OCI-LY3 (cell line): Measurements from ENCODE around the gene NAT9.

Experiments
- H2AFZ ChIP-seq: fragments of 200-600, 300-600 bp; shearing (Covaris generic); 2 replicates; pipeline ENCODE4 v1.6.0; 2014; ENCODE audit warnings: antibody characterized with exemption, low read depth, low read length
- H3K27ac ChIP-seq: fragments of 200-600, 300-600 bp; sonication (generic); 2 replicates; pipeline ENCODE4 v1.5.1; 2014; ENCODE audit warnings: mild to moderate bottlenecking, low read length, moderate library complexity, mixed read lengths
- H3K27me3 ChIP-seq: fragments of 200-600, 300-600 bp; sonication (generic); 2 replicates; pipeline ENCODE4 v1.6.1; 2014; ENCODE audit warnings: low read depth, low read length, mixed read lengths
- H3K36me3 ChIP-seq: fragments of 200-600, 300-600 bp; sonication (generic); replicated peaks from 2 replicates; pipeline ENCODE3; 2014; ENCODE audit warnings: low read depth, low read length, mixed read lengths
- H3K4me1 ChIP-seq: fragments of 300-600, 200-600 bp; sonication (generic); 2 replicates; pipeline ENCODE4 v1.6.1; 2014; ENCODE audit warnings: low read length, mixed read lengths
- H3K4me2 ChIP-seq: fragments of 200-600, 300-600 bp; sonication (generic); 2 replicates; pipeline ENCODE4 v1.6.1; 2014; ENCODE audit warnings: low read length, mixed read lengths
- H3K4me3 ChIP-seq: fragments of 300-600, 200-600 bp; sonication (generic); 2 replicates; pipeline ENCODE4 v1.5.1; 2014; ENCODE audit warnings: antibody characterized with exemption, mild to moderate bottlenecking, low read length, moderate library complexity
- H3K79me2 ChIP-seq: fragments of 300-600, 200-600 bp; shearing (Covaris generic); 2 replicates; pipeline ENCODE4 v1.6.1; 2014; ENCODE audit warnings: mild to moderate bottlenecking, low read length, mixed read lengths
- H3K9ac ChIP-seq: fragments of 300-600, 200-600 bp; shearing (Covaris generic); 2 replicates; pipeline ENCODE4 v1.6.0; 2014; ENCODE audit warnings: mild to moderate bottlenecking, low read length, moderate library complexity
- H3K9me3 ChIP-seq: fragments of 200-600, 300-600 bp; shearing (Covaris generic); 2 replicates; pipeline ENCODE4 v1.6.1; 2014; ENCODE audit warnings: low read length, mixed read lengths; ENCODE audit not compliant: insufficient read depth
- H4K20me1 ChIP-seq: fragments of 200-600, 300-600 bp; sonication (generic); 2 replicates; pipeline ENCODE4 v1.6.1; 2016; ENCODE audit warnings: low read length, mixed read lengths; ENCODE audit not compliant: insufficient read depth
- CTCF ChIP-seq: fragments of 200-600, 300-600 bp; sonication (generic); IDR thresholded peaks from 2 replicates; pipeline ENCODE4 v1.5.1; 2014; ENCODE audit warnings: antibody characterized with exemption, low read length, low read depth
- EZH2phosphoT487 ChIP-seq: fragments of 200-600 bp; shearing (Covaris generic); IDR thresholded peaks from 2 replicates; pipeline ENCODE4 v1.6.1; 2018; ENCODE audit warnings: antibody characterized with exemption, mixed run types, low read depth

The NAT9 gene

DNA sequence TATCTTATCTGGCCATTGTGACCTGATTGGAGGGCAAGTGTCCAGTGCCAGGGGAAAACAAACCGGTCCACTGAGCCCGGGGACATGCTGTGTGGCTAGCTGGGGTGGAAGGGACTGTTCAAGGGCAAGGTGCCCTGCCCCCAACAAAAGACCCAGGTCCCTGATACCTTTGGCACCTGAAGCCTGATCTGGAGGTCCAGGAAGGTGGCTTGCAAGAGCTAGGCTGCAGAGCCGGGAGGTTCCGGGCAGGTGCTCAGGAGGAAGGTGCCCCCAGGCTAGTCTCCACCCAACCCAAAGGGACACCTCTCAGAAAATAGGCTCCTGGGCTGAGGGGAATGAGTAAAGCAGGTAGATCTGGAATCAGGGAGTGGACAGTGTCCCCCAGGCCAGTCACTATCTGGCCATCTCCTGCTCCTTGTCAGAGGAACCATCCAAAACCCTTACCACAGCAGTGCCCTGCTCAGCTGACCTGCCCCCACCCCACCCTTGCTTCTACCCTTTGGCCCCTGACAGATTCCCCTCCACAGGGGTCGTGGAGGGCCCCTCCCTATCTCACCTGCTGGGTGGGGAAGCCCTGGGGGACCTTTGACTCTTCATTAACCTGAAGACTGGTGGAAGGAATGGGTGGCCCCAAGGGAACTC is 6.2 kb downstream of the NAT9 start:
- Histone ChIP-seq H2AFZ (no peak overlapping the region), H3K27me3 (no peaks in the 10 kb centered on the region), H3K4me1 (no peaks in the 10 kb centered on the region), H3K79me2 (peaks cover 2% of the 10 kb centered on the region), H3K9ac (no peak overlapping the region), H3K27ac (no peak overlapping the region), H3K4me3 (no peak overlapping the region), H3K9me3 (no peaks in the 10 kb centered on the region), H3K4me2 (no peak overlapping the region), H4K20me1 (peaks cover 6% of the 10 kb centered on the region; the same call in 1 of the 2 replicates), H3K36me3 (peaks cover 38% of the 10 kb centered on the region)
- TF ChIP-seq EZH2phosphoT487 (no peak), CTCF (no peak)

DNA sequence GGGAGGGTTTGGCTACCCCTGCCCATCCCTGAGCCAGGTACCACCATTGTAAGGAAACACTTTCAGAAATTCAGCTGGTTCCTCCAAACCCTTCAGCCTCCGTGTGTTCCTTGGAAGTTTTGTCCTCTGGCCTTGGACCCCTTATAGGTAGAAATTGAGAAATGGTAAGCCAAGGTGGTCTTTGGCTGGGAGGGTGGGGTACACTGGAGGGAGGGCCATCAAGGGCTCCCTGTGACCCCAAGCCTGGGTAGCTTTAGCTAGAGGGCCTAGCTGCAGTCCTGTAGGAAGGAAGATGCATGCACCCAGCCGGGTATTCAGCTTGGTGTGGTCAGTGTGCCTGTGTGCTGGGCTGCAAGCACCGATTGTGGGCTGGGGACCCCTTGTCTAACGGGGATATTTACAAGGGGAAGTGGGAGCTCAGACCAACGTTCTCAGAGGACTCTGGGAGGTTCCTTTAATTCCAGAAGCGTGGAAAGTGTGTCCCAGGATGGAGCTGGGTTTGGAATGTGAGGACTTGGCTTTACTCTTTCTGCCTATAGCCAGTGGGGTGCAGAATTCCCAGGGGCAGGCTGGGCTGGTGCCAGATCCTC is 6.8 kb downstream of the NAT9 start:
- no peak overlapping the region for H3K9ac ChIP-seq
- H3K36me3 ChIP-seq = peaks cover 38% of the 10 kb centered on the region
- H3K27me3 ChIP-seq = no peaks in the 10 kb centered on the region
- no peaks in the 10 kb centered on the region for H3K9me3 ChIP-seq
- no peak for TF ChIP-seq CTCF
- no peak overlapping the region for H2AFZ ChIP-seq
- no peak overlapping the region for H3K27ac ChIP-seq
- peaks cover 6% of the 10 kb centered on the region; the same call in 1 of the 2 replicates for H4K20me1 ChIP-seq
- no peaks in the 10 kb centered on the region for H3K4me1 ChIP-seq
- no peaks in the 10 kb centered on the region; the same call in 1 of the 2 replicates for H3K79me2 ChIP-seq
- no peak overlapping the region for H3K4me3 ChIP-seq
- H3K4me2 ChIP-seq = no peak overlapping the region

DNA sequence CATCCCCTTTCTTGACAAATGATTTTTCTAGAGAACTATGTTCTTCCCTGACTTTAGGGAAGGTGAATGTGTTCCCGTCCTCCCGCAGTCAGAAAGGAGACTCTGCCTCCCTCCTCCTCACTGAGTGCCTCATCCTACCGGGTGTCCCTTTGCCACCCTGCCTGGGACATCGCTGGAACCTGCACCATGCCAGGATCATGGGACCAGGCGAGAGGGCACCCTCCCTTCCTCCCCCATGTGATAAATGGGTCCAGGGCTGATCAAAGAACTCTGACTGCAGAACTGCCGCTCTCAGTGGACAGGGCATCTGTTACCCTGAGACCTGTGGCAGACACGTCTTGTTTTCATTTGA is 7.4 kb downstream of the NAT9 start:
- Histone ChIP-seq H2AFZ (no peak overlapping the region), H3K4me3 (no peak overlapping the region), H4K20me1 (peaks cover 6% of the 10 kb centered on the region; the same call in 1 of the 2 replicates), H3K4me2 (no peak overlapping the region), H3K9me3 (no peaks in the 10 kb centered on the region), H3K79me2 (no peaks in the 10 kb centered on the region; the same call in 1 of the 2 replicates), H3K27me3 (no peaks in the 10 kb centered on the region), H3K4me1 (no peaks in the 10 kb centered on the region), H3K27ac (no peak overlapping the region), H3K36me3 (peaks cover 37% of the 10 kb centered on the region), H3K9ac (no peak overlapping the region)
- TF ChIP-seq CTCF = no peak
- TF ChIP-seq EZH2phosphoT487 = no peak

GRCh38 chr17:74768069-74768762 is 7.9 kb downstream of the NAT9 start:
- Histone ChIP-seq H3K4me1 (no peaks in the 10 kb centered on the region), H3K27ac (no peak overlapping the region), H3K9me3 (no peaks in the 10 kb centered on the region), H2AFZ (no peak overlapping the region), H3K4me2 (no peak overlapping the region), H3K9ac (no peak overlapping the region), H3K79me2 (no peaks in the 10 kb centered on the region), H3K4me3 (no peak overlapping the region), H3K36me3 (peaks cover 32% of the 10 kb centered on the region), H4K20me1 (peaks cover 6% of the 10 kb centered on the region; the same call in 1 of the 2 replicates), H3K27me3 (no peaks in the 10 kb centered on the region)
- no peak for TF ChIP-seq CTCF
- no peak for TF ChIP-seq EZH2phosphoT487
